PC-9 (cell line): ENCODE results near the gene GRIP1. TPM values are rescaled to one million over a fixed set of nuclear protein-coding genes. Genes with fewer than 3 reads are reported as not detected.

ENCODE experiments used
- BruUV-seq: library from RNA; stranded (reverse); fragments of 400-500 nt; replicated peaks from 2 replicates; lab custom pipeline; 2021; lab: Mats Ljungman, UMichigan
- CTCF ChIA-PET: fragments of 300-600 bp; sonication (Branson Sonifier 250); formaldehyde crosslinking; loops from one replicate; lab custom pipeline; 2022; ENCODE audit warnings: antibody characterized with exemption; lab: Charles Lee
- POLR2A ChIA-PET: fragments of 300-600 bp; sonication (Branson Sonifier 250); formaldehyde crosslinking; loops from one replicate; lab custom pipeline; 2022; ENCODE audit warnings: antibody characterized with exemption; ENCODE audit not compliant: unreplicated experiment; lab: Charles Lee
- DNase-seq, 2 experiments: peaks; one replicate each; pipeline versions ENCODE4 v3.0.0 to v3.0.0-alpha.2; 2015 to 2022; ENCODE audit warnings: mixed read lengths in 1 of 2
- H2AFZ ChIP-seq: fragments of 200-600 bp; sonication (generic); 2 replicates; pipeline ENCODE4 v1.8.1; 2017; ENCODE audit warnings: antibody characterized with exemption
- H3F3A ChIP-seq: fragments of 200-600 bp; sonication (generic); 2 replicates; pipeline ENCODE4 v1.8.1; 2017; ENCODE audit warnings: antibody characterized with exemption, mild to moderate bottlenecking, low read depth; ENCODE audit not compliant: insufficient read depth
- H3K27ac ChIP-seq: fragments of 200-600 bp; sonication (generic); 2 replicates; pipeline ENCODE4 v1.6.1; 2016; ENCODE audit warnings: mixed run types
- H3K27me3 ChIP-seq: fragments of 200-600 bp; sonication (generic); 2 replicates; pipeline ENCODE4 v1.6.1; 2016; ENCODE audit warnings: low read depth, mixed run types; ENCODE audit not compliant: insufficient read depth
- H3K36me3 ChIP-seq: fragments of 200-600 bp; sonication (generic); 2 replicates; pipeline ENCODE4 v1.6.1; 2016; ENCODE audit warnings: low read depth, mixed run types
- H3K4me1 ChIP-seq: fragments of 200-600 bp; sonication (generic); replicated peaks from 2 replicates; pipeline ENCODE4 v1.6.1; 2016; ENCODE audit warnings: mixed run types; ENCODE audit not compliant: insufficient read depth
- H3K4me2 ChIP-seq: fragments of 200-600 bp; sonication (generic); 2 replicates; pipeline ENCODE4 v1.6.1; 2017; ENCODE audit warnings: mixed run types
- H3K4me3 ChIP-seq: fragments of 200-600 bp; sonication (generic); 2 replicates; pipeline ENCODE4 v1.6.1; 2016; ENCODE audit warnings: mixed run types
- H3K79me2 ChIP-seq: fragments of 200-600 bp; sonication (generic); 2 replicates; pipeline ENCODE4 v1.6.1; 2017; ENCODE audit warnings: low read depth, mixed run types
- H3K9me2 ChIP-seq: fragments of 200-600 bp; sonication (generic); 2 replicates; pipeline ENCODE4 v1.8.1; 2017; ENCODE audit warnings: mild to moderate bottlenecking; ENCODE audit not compliant: insufficient read depth
- H3K9me3 ChIP-seq: fragments of 200-600 bp; sonication (generic); 2 replicates; pipeline ENCODE4 v1.8.1; 2016; ENCODE audit warnings: low read depth; ENCODE audit not compliant: insufficient read depth
- H4K20me1 ChIP-seq: fragments of 200-600 bp; sonication (generic); 2 replicates; pipeline ENCODE4 v1.8.1; 2017; ENCODE audit not compliant: insufficient read depth
- EZH2 ChIP-seq: fragments of 200-600 bp; sonication (generic); IDR thresholded peaks from 2 replicates; pipeline ENCODE4 v1.8.0; 2017; ENCODE audit warnings: antibody characterized with exemption, low read depth
- intact Hi-C: fragments of 100-400 bp; cut with micrococcal nuclease; formaldehyde crosslinking; loops from one replicate; pipeline ENCODE4 v1.10.0; 2022; ENCODE audit not compliant: unreplicated experiment
- total RNA-seq: library from RNA; stranded (reverse); gene quantifications from 2 replicates; pipeline ENCODE4 v1.2.3, GENCODE V29; 2021
- TF ChIP-seq, protein P1 (sequence below): fragments of 200-600 bp; sonication (generic); conservative IDR thresholded peaks from 2 replicates; pipeline ENCODE4 v1.6.1; 2017; ENCODE audit warnings: mixed run types, antibody characterized with exemption, mild to moderate bottlenecking, moderate library complexity

GRIP1 gene
- total RNA-seq, 1 experiment from 2014 or later: 16.0 TPM

DNA sequence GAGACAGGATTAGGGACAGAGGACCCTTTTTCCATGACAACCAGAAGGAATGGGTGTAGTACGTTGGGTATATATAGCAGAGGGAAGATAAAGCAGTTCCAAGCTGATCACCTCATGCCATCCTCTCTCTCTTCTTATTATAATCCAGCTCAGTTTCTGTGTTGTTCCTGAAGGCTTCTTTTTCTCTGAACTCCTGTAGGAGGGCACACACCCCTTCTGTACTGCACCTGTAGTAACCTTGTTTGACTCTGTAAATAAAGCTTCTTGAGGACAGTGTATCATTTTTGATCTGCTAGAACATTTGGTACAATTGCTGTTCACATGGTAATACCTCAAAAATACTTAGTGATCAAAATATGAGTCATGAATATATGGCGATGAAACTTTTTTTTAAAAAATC, 343.1 kb downstream of the GRIP1 start:
- Histone ChIP-seq H4K20me1 (no peaks in the 10 kb centered on the region), H3K4me3 (no peak overlapping the region), H3K79me2 (no peaks in the 10 kb centered on the region), H3K9me3 (no peaks in the 10 kb centered on the region), H3K27me3 (no peaks in the 10 kb centered on the region), H3K4me2 (no peak overlapping the region), H2AFZ (no peak overlapping the region), H3K9me2 (no peaks in the 10 kb centered on the region), H3K4me1 (no peaks in the 10 kb centered on the region), H3K27ac (no peak overlapping the region), H3F3A (no peaks in the 10 kb centered on the region), H3K36me3 (no peaks in the 10 kb centered on the region)
- no peak for TF ChIP-seq EZH2
- TF ChIP-seq, protein P1, sequence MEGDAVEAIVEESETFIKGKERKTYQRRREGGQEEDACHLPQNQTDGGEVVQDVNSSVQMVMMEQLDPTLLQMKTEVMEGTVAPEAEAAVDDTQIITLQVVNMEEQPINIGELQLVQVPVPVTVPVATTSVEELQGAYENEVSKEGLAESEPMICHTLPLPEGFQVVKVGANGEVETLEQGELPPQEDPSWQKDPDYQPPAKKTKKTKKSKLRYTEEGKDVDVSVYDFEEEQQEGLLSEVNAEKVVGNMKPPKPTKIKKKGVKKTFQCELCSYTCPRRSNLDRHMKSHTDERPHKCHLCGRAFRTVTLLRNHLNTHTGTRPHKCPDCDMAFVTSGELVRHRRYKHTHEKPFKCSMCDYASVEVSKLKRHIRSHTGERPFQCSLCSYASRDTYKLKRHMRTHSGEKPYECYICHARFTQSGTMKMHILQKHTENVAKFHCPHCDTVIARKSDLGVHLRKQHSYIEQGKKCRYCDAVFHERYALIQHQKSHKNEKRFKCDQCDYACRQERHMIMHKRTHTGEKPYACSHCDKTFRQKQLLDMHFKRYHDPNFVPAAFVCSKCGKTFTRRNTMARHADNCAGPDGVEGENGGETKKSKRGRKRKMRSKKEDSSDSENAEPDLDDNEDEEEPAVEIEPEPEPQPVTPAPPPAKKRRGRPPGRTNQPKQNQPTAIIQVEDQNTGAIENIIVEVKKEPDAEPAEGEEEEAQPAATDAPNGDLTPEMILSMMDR: no peak
- CTCF ChIA-PET: no interaction called here
- POLR2A ChIA-PET: no interaction called here
- DNase-seq: no peak
- BruUV-seq: no TSS peak
- intact Hi-C loops: no loop called here

- ChIA-PET CTCF (no interaction called here), POLR2A (no interaction called here)
- Histone ChIP-seq H3K9me3 (no peaks in the 10 kb centered on the region), H3K79me2 (no peaks in the 10 kb centered on the region), H3K4me1 (no peaks in the 10 kb centered on the region), H3K27me3 (no peaks in the 10 kb centered on the region), H3K36me3 (no peaks in the 10 kb centered on the region), H2AFZ (no peak overlapping the region), H3K27ac (no peak overlapping the region), H3K4me2 (no peak overlapping the region), H4K20me1 (no peaks in the 10 kb centered on the region), H3F3A (no peaks in the 10 kb centered on the region), H3K9me2 (peaks cover 4% of the 10 kb centered on the region; the same call in 1 of the 2 replicates), H3K4me3 (no peak overlapping the region)
- no TSS peak for BruUV-seq
- intact Hi-C loops: no loop called here
- TF ChIP-seq, protein P1: no peak
- TF ChIP-seq EZH2: no peak
- no peak for DNase-seq
Observed at GRCh38 chr12:66331814-66332213, 347.1 kb downstream of the GRIP1 start.

DNA sequence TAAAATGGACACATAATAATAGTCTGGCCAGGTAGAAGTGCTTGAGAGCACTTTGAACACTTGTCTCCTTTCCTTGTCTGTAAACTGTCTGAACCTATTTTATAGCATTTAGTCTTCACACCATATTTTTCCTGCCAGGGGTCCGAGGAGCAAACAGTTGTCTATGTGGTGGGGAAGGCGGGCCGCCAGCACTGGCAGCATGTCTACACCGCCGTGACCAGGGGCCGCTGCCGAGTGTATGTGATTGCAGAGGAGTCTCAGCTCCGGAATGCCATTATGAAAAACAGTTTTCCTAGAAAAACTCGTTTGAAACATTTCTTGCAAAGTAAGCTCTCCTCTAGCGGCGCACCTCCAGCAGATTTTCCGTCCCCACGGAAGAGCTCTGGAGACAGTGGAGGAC, 347.9 kb downstream of the GRIP1 start:
- no peaks in the 10 kb centered on the region for H3K79me2 ChIP-seq
- no peaks in the 10 kb centered on the region for H3K36me3 ChIP-seq
- no peak for TF ChIP-seq EZH2
- TF ChIP-seq, protein P1: no peak
- ChIA-PET POLR2A (no interaction called here), CTCF (no interaction called here)
- peaks cover 4% of the 10 kb centered on the region; the same call in 1 of the 2 replicates for H3K9me2 ChIP-seq
- no peaks in the 10 kb centered on the region for H3K27me3 ChIP-seq
- H3F3A ChIP-seq: no peaks in the 10 kb centered on the region
- no peaks in the 10 kb centered on the region for H3K9me3 ChIP-seq
- H4K20me1 ChIP-seq: no peaks in the 10 kb centered on the region
- intact Hi-C loops: no loop called here
- no peak overlapping the region for H2AFZ ChIP-seq
- no TSS peak for BruUV-seq
- no peak overlapping the region for H3K27ac ChIP-seq
- H3K4me2 ChIP-seq: no peak overlapping the region
- DNase-seq: no peak
- no peaks in the 10 kb centered on the region for H3K4me1 ChIP-seq
- H3K4me3 ChIP-seq: no peak overlapping the region
